Endothelial cell (in vitro differentiated cells): ENCODE data around the gene TEX22. TPM values are rescaled to one million over a fixed set of nuclear protein-coding genes. Genes with fewer than 3 reads are reported as not detected.

Experiments
- DNase-seq: peaks from one replicate; pipeline ENCODE4 v3.0.0; 2021; ENCODE audit warnings: low spot score
- H3K27ac Mint-ChIP-seq: one replicate; pipeline ENCODE4 v1.8.0; 2021; ENCODE audit warnings: mixed read lengths, inconsistent platforms; ENCODE audit not compliant: unreplicated experiment
- H3K27me3 Mint-ChIP-seq: one replicate; pipeline ENCODE4 v1.8.0; 2021; ENCODE audit warnings: mild to moderate bottlenecking, moderate library complexity, mixed read lengths, inconsistent platforms; ENCODE audit not compliant: unreplicated experiment
- H3K36me3 Mint-ChIP-seq: one replicate; pipeline ENCODE4 v1.8.0; 2021; ENCODE audit warnings: mild to moderate bottlenecking, low read depth, mixed read lengths, inconsistent platforms; ENCODE audit not compliant: unreplicated experiment
- H3K4me1 Mint-ChIP-seq: one replicate; pipeline ENCODE4 v1.8.0; 2021; ENCODE audit warnings: mild to moderate bottlenecking, mixed read lengths, inconsistent platforms; ENCODE audit not compliant: unreplicated experiment
- H3K4me3 Mint-ChIP-seq: one replicate; pipeline ENCODE4 v1.8.0; 2021; ENCODE audit warnings: mild to moderate bottlenecking, mixed read lengths, inconsistent platforms; ENCODE audit not compliant: unreplicated experiment
- H3K9me3 Mint-ChIP-seq: one replicate; pipeline ENCODE4 v1.8.0; 2021; ENCODE audit warnings: mixed read lengths, inconsistent platforms; ENCODE audit not compliant: unreplicated experiment
- total RNA-seq: library from RNA; stranded (reverse); fragmentation: NEBNext Ultra II Directional; extraction: Animal tissue kit (Norgen Biotek cat#: 25700); gene quantifications from one replicate; pipeline ENCODE4 v1.2.1, GENCODE V29; 2021; ENCODE audit not compliant: unreplicated experiment
- TF ChIP-seq, protein P1 (sequence below): fragments of 200-600 bp; sonication (generic); IDR thresholded peaks from one replicate; pipeline ENCODE4 v1.5.0; 2021; ENCODE audit warnings: antibody characterized with exemption; ENCODE audit not compliant: unreplicated experiment

TEX22 gene
- total RNA-seq, 1 donor from 2014 or later, result 1.1 TPM

DNA sequence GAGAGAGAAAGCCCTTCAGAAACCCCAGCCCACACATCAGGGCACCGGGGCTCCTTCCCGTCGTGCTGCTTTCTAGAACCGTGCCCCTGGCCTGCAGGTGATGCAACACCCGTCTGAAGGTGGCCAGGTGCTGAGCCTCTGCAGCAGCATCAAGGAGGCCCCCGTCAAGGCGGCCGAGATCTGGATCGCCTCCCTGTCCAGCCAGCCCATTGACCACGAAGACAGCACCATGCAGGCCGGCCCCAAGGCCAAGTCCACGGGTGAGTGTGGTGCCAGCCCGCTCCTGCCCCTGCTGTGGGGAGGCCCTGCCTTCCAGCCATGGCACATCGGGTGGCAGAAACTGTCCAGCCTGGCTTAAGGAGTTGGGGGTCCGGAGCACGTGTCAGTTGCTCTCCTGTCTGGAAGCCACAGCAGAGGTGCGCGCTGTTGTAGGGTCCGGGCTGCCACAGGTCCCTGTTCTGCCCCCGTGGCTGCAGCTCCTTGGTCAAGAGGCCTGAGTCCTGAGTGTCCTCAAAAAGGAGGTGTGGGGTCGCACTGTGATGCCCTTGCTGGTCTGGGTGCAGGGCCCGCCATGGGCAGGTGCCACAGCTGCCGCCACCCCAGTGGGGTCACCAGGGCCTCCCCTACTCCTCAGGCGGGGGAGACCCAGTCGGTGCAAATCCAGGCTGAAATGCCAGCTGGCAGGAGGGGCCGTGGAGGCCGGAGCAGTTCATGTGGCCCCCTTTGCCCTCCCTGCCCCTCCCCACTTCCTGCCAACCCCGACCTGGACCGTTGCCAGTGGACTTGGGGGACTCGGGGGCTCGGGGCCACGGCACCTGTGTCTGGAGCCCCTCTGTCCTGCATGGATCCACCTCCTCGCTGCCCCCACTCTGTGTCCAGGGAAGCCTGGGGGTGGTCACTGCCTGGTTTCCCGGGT, 31.0 kb upstream of the TEX22 start:
- TF ChIP-seq, protein P1, sequence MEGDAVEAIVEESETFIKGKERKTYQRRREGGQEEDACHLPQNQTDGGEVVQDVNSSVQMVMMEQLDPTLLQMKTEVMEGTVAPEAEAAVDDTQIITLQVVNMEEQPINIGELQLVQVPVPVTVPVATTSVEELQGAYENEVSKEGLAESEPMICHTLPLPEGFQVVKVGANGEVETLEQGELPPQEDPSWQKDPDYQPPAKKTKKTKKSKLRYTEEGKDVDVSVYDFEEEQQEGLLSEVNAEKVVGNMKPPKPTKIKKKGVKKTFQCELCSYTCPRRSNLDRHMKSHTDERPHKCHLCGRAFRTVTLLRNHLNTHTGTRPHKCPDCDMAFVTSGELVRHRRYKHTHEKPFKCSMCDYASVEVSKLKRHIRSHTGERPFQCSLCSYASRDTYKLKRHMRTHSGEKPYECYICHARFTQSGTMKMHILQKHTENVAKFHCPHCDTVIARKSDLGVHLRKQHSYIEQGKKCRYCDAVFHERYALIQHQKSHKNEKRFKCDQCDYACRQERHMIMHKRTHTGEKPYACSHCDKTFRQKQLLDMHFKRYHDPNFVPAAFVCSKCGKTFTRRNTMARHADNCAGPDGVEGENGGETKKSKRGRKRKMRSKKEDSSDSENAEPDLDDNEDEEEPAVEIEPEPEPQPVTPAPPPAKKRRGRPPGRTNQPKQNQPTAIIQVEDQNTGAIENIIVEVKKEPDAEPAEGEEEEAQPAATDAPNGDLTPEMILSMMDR, result no peak
- Mint-ChIP-seq H3K9me3 (no peaks in the 10 kb centered on the region), H3K36me3 (peaks cover 5% of the 10 kb centered on the region), H3K27ac (no peak overlapping the region), H3K4me3 (no peak overlapping the region), H3K4me1 (peaks cover 5% of the 10 kb centered on the region), H3K27me3 (peaks cover 10% of the 10 kb centered on the region)
- no peak for DNase-seq

DNA sequence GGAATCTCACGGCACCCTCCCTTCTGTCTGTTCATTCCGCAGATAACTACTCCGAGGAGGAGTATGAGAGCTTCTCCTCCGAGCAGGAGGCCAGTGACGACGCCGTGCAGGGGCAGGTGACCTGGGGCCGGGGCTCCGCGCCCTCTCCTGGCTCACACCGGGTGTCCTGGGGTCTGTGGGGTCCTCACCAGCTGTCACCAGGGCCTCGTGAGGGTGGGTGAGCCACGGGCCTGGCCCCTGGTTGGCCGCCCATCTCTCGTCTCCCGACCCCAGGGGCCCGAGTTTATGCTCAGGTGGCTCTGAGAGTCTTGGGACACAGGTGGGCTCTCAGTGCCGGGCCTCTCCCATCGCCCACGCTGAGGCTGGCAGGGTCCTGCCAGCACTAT, 30.3 kb upstream of the TEX22 start:
- Mint-ChIP-seq H3K27ac (no peak overlapping the region), H3K36me3 (peaks cover 6% of the 10 kb centered on the region), H3K4me1 (peaks cover 5% of the 10 kb centered on the region), H3K9me3 (no peaks in the 10 kb centered on the region), H3K27me3 (peaks cover 10% of the 10 kb centered on the region), H3K4me3 (no peak overlapping the region)
- TF ChIP-seq, protein P1, result no peak
- no peak for DNase-seq

DNA sequence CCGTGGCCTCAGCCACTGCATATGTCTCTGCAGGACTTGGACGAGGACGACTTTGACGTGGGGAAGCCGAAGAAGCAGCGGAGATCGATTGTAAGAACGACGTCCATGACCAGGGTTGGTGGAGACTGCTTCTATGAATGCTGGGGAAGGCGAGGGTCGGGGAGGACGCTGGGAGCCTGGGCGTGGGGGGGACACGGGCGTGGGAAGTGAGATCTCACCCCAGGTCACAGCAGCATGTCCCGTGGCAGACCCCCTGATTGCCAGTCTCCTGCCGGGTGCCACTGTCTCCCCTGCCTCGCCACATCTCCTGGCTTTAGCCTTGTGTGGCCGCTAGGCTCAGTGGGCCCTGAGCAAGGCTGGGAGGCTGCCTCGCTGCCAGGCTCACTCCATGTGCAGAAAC, 29.9 kb upstream of the TEX22 start:
- TF ChIP-seq, protein P1, result no peak
- Mint-ChIP-seq H3K27ac (no peak overlapping the region), H3K9me3 (no peaks in the 10 kb centered on the region), H3K36me3 (peaks cover 10% of the 10 kb centered on the region), H3K4me3 (no peak overlapping the region), H3K4me1 (peaks cover 5% of the 10 kb centered on the region), H3K27me3 (peaks cover 10% of the 10 kb centered on the region)
- DNase-seq, result no peak

DNA sequence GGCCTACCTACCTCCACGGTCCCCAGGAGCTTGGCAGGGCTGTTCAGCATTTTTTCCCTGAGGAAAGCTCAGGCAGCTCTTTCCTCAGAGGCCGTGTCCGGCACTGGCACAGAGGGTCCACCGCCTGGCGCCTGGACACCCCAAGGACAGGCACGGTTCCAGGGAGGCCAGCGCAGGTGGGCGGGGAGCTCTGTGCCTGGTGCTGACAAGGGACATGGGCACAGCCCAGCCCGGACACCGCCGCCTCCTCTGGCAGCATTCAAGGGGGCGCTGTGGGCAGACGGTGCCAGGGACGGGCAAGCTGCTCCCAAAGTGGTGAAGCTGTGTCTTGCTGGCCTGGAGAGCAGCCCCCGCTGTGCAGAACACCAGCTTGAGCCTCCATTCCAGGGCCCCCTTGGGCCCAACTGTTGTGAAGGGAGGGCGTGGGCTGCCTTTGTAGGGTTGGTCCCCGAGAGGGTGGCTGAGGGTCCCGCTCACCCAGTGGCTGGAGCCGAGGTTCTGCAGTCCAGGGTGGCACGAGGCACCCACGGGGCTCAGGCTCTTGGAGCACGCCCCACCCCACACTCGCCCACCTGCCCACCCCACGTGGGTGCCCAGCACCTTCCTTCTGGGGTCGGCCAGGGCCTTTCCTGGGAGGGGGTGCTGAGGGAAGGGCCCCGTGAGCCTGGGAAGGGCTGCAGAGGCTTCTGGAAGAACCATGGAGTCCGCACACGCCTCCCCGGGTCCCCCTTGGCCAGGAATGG, 29.3 kb upstream of the TEX22 start:
- H3K4me1 Mint-ChIP-seq, result no peaks in the 10 kb centered on the region
- no peak overlapping the region for H3K4me3 Mint-ChIP-seq
- H3K27me3 Mint-ChIP-seq, result peaks cover 10% of the 10 kb centered on the region
- no peaks in the 10 kb centered on the region for H3K9me3 Mint-ChIP-seq
- DNase-seq, result no peak
- TF ChIP-seq, protein P1, result no peak
- no peak overlapping the region for H3K27ac Mint-ChIP-seq
- H3K36me3 Mint-ChIP-seq, result peaks cover 11% of the 10 kb centered on the region

DNA sequence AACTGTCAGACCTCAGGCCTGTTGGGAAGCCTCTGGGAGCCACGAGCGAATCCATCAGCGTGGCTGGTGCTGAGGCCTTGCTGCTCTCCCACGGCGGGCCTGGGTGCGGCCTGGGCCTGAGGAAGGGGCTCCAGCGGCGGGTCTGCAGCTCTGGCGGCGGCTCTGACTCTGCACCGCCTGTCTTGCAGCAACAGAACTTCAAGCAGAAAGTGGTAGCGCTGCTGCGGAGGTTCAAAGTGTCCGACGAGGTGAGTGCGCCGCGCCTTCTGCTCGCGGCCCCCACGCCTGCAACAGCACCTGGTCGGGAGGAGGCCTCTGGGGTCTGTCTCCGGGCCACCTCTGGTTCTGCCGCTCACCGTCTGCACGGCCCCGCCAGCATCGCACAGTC, 28.7 kb upstream of the TEX22 start:
- DNase-seq, result no peak
- no peak overlapping the region for H3K4me3 Mint-ChIP-seq
- no peak overlapping the region for H3K27ac Mint-ChIP-seq
- peaks cover 15% of the 10 kb centered on the region for H3K36me3 Mint-ChIP-seq
- H3K9me3 Mint-ChIP-seq, result no peaks in the 10 kb centered on the region
- H3K4me1 Mint-ChIP-seq, result no peaks in the 10 kb centered on the region
- peaks cover 10% of the 10 kb centered on the region for H3K27me3 Mint-ChIP-seq
- TF ChIP-seq, protein P1, result no peak
